K562 (cell line): Measurements from ENCODE around the gene CEACAM18. TPM values are rescaled to one million over a fixed set of nuclear protein-coding genes. Genes with fewer than 3 reads are reported as not detected.

ENCODE experiments used
- CAMTA2 ChIP-seq: fragments of 250-450 bp; sonication (Bioruptor Pico); conservative IDR thresholded peaks from 2 replicates; pipeline ENCODE4 v1.5.1; 2022
- CBX5 ChIP-seq: IDR thresholded peaks from 2 replicates; pipeline ENCODE4 v1.6.1; 2014; ENCODE audit warnings: low read depth, borderline replicate concordance
- MAZ ChIP-seq, 2 experiments: fragments of 450-650 bp in 1 of 2; sonication (generic) in 1 of 2; formaldehyde crosslinking; IDR thresholded peaks in 1 of 2; conservative IDR thresholded peaks in 1 of 2; 2 replicates each; pipeline versions ENCODE4 v1.4.0 to v1.5.0; 2020; ENCODE audit warnings: mild to moderate bottlenecking in 1 of 2, missing genetic modification reagents in 1 of 2
- MECOM ChIP-seq: fragments of 250-450 bp; sonication (Bioruptor Pico); IDR thresholded peaks from 2 replicates; pipeline ENCODE4 v1.8.0; 2022; ENCODE audit warnings: inconsistent platforms
- MED1 ChIP-seq: sonication (generic); formaldehyde crosslinking; IDR thresholded peaks from 2 replicates; pipeline ENCODE4 v1.8.1; 2023; ENCODE audit warnings: missing genetic modification reagents, borderline replicate concordance
- RBM14 ChIP-seq: fragments of 200-400 bp; formaldehyde crosslinking; IDR thresholded peaks from 2 replicates; pipeline ENCODE4 v1.6.1; 2018; ENCODE audit warnings: low read depth, mild to moderate bottlenecking, low read length, moderate library complexity, borderline replicate concordance; ENCODE audit not compliant: insufficient read depth
- SIX5 ChIP-seq, 2 experiments: IDR thresholded peaks; 2 replicates each; pipeline ENCODE4 v1.6.1; 2011; ENCODE audit warnings: low read length in 2 of 2, borderline replicate concordance in 1 of 2, low read depth in 1 of 2, mild to moderate bottlenecking in 1 of 2, moderate library complexity in 1 of 2; ENCODE audit not compliant: insufficient read depth in 1 of 2
- SMAD4 ChIP-seq: fragments of 250-450 bp; sonication (Bioruptor Pico); conservative IDR thresholded peaks from 2 replicates; pipeline ENCODE4 v1.8.0; 2021; ENCODE audit warnings: inconsistent platforms, mild to moderate bottlenecking, moderate library complexity
- SMARCE1 ChIP-seq: fragments of 450-650 bp; IDR thresholded peaks from 2 replicates; pipeline ENCODE4 v1.7.1; 2016; ENCODE audit warnings: mild to moderate bottlenecking
- TEAD2 ChIP-seq: fragments of 450-650 bp; IDR thresholded peaks from 2 replicates; pipeline ENCODE4 v1.6.1; 2016; ENCODE audit warnings: missing genetic modification characterization, control low read depth, missing compliant biosample characterization
- TRIM24 ChIP-seq, 2 experiments: fragments of 450-650 bp; IDR thresholded peaks; 2 replicates each; pipeline ENCODE4 v1.6.1; 2016
- ZNF444 ChIP-seq: fragments of 250-450 bp; sonication (Bioruptor Pico); IDR thresholded peaks from 2 replicates; pipeline ENCODE4 v1.4.0; 2020; ENCODE audit warnings: mild to moderate bottlenecking, moderate library complexity
- polyA plus RNA-seq, 8 experiments: library from polyadenylated mRNA; depleted of rRNA in 4 of 8; stranded (reverse) in 5 of 8; unstranded in 3 of 8; fragments of >200 nt; fragmentation: Nextera tagmentation in 2 of 8; fragmentation: Illumina TruSeq in 1 of 8; extraction: Ambion mirVana in 2 of 8; extraction: Trizol in 1 of 8; gene quantifications; 2 replicates each; pipeline versions ENCODE4 v1.2.1 to v1.2.3, GENCODE V29; 2011 to 2014; ENCODE audit warnings: inconsistent platforms in 1 of 8, missing spikeins in 1 of 8
- total RNA-seq, 7 experiments: library from RNA; depleted of rRNA in 6 of 7; stranded (reverse); fragments of >200 nt in 6 of 7; fragmentation: Illumina TruSeq in 2 of 7; extraction: Trizol in 2 of 7; gene quantifications; 2 replicates each; pipeline versions ENCODE4 v1.2.1 to v1.2.3, GENCODE V29; 2011 to 2021; ENCODE audit warnings: low replicate concordance in 1 of 7
- TF ChIP-seq, protein P1 (sequence below): fragments of 450-650 bp; IDR thresholded peaks from 2 replicates; pipeline ENCODE4 v1.6.1; 2016; ENCODE audit warnings: missing biosample characterization, missing genetic modification characterization
- TF ChIP-seq, protein P2 (sequence below), 2 experiments: fragments of 150-350 bp in 1 of 2; IDR thresholded peaks; 2 replicates each; pipeline ENCODE4 v1.6.1; 2012 to 2016; ENCODE audit warnings: low read depth in 2 of 2, low read length in 2 of 2, mild to moderate bottlenecking in 1 of 2, moderate library complexity in 1 of 2
- TF ChIP-seq, protein P3 (sequence below), 3 experiments: fragments of 200-800 bp in 1 of 3; sonication (Bioruptor generic) in 1 of 3; sonication (generic) in 1 of 3; formaldehyde crosslinking in 1 of 3; IDR thresholded peaks; 2 replicates each; pipeline versions ENCODE4 v1.6.1 to v1.8.0; 2016 to 2022; ENCODE audit warnings: mild to moderate bottlenecking in 2 of 3, missing compliant biosample characterization in 2 of 3, missing genetic modification characterization in 2 of 3, missing genetic modification reagents in 1 of 3
- TF ChIP-seq, protein P4 (sequence below): fragments of 450-650 bp; IDR thresholded peaks from 2 replicates; pipeline ENCODE4 v1.6.1; 2016; ENCODE audit warnings: borderline replicate concordance
- TF ChIP-seq, protein P5 (sequence below): fragments of 450-650 bp; formaldehyde crosslinking; IDR thresholded peaks from 2 replicates; pipeline ENCODE4 v1.4.0; 2020; ENCODE audit warnings: mild to moderate bottlenecking, moderate library complexity

Gene CEACAM18
- total and polyA plus RNA-seq, 9 of the 15 experiments (the other 6 are each of a cell fraction or from before 2014, with no cell fraction given), result 0.08 to 0.24 (median 0.15) TPM; not detected in 3

DNA sequence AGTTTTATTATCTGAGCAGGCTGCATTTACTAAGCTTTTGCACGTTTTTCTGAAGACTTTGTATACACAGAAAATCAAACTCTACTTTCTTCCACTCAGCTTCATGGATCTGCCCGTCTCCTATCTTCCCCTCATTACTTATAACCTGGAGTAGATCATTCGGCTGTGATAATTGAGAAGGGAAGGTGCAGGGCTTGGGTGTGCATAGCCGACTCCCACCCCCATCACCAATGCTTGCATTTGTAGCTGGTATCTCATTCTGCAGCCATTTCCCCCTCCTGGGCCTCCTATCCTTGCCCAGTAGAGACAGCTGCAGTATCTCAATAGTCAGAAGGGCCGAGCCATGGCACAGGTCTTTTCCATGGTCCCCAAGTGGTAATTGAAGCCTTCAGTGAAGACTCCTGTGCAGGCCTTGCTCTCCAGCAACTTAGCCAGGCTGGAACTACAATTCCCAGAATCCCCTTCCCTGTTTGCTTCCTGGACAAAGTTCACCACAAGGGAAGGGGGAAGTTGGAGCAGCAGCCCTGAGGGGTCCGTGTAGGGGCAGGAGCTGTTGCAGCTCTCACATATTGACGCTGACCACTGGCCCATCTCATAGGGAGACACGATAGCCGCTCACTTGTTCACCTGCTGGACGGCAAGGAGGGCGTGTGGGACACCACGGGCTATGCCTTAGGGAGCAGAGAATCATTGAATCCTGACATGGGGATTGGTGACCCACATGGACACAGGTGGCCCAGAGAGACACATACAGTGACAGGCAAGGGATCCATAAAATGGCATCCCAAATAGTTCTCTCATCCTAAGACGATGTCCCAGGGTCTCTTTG, 18.0 kb upstream of the CEACAM18 start (continued):
- TF ChIP-seq, protein P1, sequence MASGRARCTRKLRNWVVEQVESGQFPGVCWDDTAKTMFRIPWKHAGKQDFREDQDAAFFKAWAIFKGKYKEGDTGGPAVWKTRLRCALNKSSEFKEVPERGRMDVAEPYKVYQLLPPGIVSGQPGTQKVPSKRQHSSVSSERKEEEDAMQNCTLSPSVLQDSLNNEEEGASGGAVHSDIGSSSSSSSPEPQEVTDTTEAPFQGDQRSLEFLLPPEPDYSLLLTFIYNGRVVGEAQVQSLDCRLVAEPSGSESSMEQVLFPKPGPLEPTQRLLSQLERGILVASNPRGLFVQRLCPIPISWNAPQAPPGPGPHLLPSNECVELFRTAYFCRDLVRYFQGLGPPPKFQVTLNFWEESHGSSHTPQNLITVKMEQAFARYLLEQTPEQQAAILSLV (tag), result no peak
- TF ChIP-seq TRIM24 (IDR thresholded peaks at IDR 0.05) (peak in 1 of 2 experiments; percentile 49; a peak in 2 of 4 replicates), ZNF444 (no peak), SMARCE1 (no peak), SMAD4 (peak; percentile 82), TEAD2 (tag) (no peak), CBX5 (no peak), MAZ (CRISPR knock-in tag; conservative IDR thresholded peaks at IDR 0.05 in 1 of 2, IDR thresholded peaks at IDR 0.05 in 1 of 2) (peak; percentile 83 to 89), RBM14 (no peak), MECOM (CRISPR knock-in tag) (no peak), SIX5 (IDR thresholded peaks at IDR 0.05; ENCODE audit: borderline replicate concordance in 1 of 2, insufficient read depth in 1 of 2, low read depth in 1 of 2, low read length in 2 of 2) (peak; percentile 93 to 95), MED1 (no peak), CAMTA2 (no peak)
- TF ChIP-seq, protein P2, sequence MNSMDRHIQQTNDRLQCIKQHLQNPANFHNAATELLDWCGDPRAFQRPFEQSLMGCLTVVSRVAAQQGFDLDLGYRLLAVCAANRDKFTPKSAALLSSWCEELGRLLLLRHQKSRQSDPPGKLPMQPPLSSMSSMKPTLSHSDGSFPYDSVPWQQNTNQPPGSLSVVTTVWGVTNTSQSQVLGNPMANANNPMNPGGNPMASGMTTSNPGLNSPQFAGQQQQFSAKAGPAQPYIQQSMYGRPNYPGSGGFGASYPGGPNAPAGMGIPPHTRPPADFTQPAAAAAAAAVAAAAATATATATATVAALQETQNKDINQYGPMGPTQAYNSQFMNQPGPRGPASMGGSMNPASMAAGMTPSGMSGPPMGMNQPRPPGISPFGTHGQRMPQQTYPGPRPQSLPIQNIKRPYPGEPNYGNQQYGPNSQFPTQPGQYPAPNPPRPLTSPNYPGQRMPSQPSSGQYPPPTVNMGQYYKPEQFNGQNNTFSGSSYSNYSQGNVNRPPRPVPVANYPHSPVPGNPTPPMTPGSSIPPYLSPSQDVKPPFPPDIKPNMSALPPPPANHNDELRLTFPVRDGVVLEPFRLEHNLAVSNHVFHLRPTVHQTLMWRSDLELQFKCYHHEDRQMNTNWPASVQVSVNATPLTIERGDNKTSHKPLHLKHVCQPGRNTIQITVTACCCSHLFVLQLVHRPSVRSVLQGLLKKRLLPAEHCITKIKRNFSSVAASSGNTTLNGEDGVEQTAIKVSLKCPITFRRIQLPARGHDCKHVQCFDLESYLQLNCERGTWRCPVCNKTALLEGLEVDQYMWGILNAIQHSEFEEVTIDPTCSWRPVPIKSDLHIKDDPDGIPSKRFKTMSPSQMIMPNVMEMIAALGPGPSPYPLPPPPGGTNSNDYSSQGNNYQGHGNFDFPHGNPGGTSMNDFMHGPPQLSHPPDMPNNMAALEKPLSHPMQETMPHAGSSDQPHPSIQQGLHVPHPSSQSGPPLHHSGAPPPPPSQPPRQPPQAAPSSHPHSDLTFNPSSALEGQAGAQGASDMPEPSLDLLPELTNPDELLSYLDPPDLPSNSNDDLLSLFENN (IDR thresholded peaks at IDR 0.05; ENCODE audit: low read depth in 2 of 2, low read length in 2 of 2), result no peak
- TF ChIP-seq, protein P3, sequence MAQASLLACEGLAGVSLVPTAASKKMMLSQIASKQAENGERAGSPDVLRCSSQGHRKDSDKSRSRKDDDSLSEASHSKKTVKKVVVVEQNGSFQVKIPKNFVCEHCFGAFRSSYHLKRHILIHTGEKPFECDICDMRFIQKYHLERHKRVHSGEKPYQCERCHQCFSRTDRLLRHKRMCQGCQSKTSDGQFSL (CRISPR knock-in tag; IDR thresholded peaks at IDR 0.05), result no peak
- TF ChIP-seq, protein P3 (tag; IDR thresholded peaks at IDR 0.05), result no peak
- TF ChIP-seq, protein P4, sequence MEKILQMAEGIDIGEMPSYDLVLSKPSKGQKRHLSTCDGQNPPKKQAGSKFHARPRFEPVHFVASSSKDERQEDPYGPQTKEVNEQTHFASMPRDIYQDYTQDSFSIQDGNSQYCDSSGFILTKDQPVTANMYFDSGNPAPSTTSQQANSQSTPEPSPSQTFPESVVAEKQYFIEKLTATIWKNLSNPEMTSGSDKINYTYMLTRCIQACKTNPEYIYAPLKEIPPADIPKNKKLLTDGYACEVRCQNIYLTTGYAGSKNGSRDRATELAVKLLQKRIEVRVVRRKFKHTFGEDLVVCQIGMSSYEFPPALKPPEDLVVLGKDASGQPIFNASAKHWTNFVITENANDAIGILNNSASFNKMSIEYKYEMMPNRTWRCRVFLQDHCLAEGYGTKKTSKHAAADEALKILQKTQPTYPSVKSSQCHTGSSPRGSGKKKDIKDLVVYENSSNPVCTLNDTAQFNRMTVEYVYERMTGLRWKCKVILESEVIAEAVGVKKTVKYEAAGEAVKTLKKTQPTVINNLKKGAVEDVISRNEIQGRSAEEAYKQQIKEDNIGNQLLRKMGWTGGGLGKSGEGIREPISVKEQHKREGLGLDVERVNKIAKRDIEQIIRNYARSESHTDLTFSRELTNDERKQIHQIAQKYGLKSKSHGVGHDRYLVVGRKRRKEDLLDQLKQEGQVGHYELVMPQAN, result no peak
- TF ChIP-seq, protein P5, sequence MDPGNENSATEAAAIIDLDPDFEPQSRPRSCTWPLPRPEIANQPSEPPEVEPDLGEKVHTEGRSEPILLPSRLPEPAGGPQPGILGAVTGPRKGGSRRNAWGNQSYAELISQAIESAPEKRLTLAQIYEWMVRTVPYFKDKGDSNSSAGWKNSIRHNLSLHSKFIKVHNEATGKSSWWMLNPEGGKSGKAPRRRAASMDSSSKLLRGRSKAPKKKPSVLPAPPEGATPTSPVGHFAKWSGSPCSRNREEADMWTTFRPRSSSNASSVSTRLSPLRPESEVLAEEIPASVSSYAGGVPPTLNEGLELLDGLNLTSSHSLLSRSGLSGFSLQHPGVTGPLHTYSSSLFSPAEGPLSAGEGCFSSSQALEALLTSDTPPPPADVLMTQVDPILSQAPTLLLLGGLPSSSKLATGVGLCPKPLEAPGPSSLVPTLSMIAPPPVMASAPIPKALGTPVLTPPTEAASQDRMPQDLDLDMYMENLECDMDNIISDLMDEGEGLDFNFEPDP (CRISPR knock-in tag), result no peak
